Prostate gland (tissue), 2 donors: Measurements from ENCODE around the gene TRIM67. TPM values are rescaled to one million over a fixed set of nuclear protein-coding genes. Genes with fewer than 3 reads are reported as not detected.
"Not testable (repeated sequence)": the region's sequence is repeated elsewhere in the genome, so short reads cannot be mapped to it uniquely, and the experiment has no call there.

Experiments used
- DNase-seq: peaks from one replicate; pipeline ENCODE4 v3.0.0-alpha.2; 2019; ENCODE audit warnings: low spot score
- H3K27ac ChIP-seq, 2 donors: fragments of 200-600 bp; sonication (generic); 2 replicates each; pipeline ENCODE4 v1.5.1; 2017 to 2019
- H3K27me3 ChIP-seq: fragments of 200-600 bp; sonication (generic); replicated peaks from 2 replicates; pipeline ENCODE4 v1.5.1; 2019; ENCODE audit not compliant: insufficient read depth
- H3K36me3 ChIP-seq, 2 donors: fragments of 200-600 bp; sonication (generic); 1 replicate in 1 of 2; 2 replicates in 1 of 2; pipeline versions ENCODE4 v1.5.1 to v1.8.1; 2017 to 2019
- H3K4me1 ChIP-seq: fragments of 200-600 bp; sonication (generic); replicated peaks from 2 replicates; pipeline ENCODE4 v1.5.1; 2019
- H3K4me3 ChIP-seq, 2 donors: fragments of 200-600 bp; sonication (generic); 2 replicates each; pipeline ENCODE4 v1.5.1; 2017 to 2019
- H3K9me3 ChIP-seq: fragments of 200-600 bp; sonication (generic); 2 replicates; pipeline ENCODE4 v1.5.1; 2017
- CTCF ChIP-seq, 4 experiments: fragments of 200-600 bp in 2 of 4; fragments of 450-650 bp in 2 of 4; sonication (generic) in 2 of 4; IDR thresholded peaks; 1 replicate in 3 of 4; 2 replicates in 1 of 4; pipeline ENCODE4 v1.5.1; 2016 to 2019; ENCODE audit warnings: antibody characterized with exemption in 4 of 4, mild to moderate bottlenecking in 2 of 4, moderate library complexity in 2 of 4
- POLR2A ChIP-seq: fragments of 450-650 bp; IDR thresholded peaks from one replicate; pipeline ENCODE4 v1.6.1; 2016; ENCODE audit warnings: antibody characterized with exemption, mild to moderate bottlenecking
- POLR2AphosphoS5 ChIP-seq: sonication (generic); formaldehyde crosslinking; IDR thresholded peaks from one replicate; pipeline ENCODE4 v1.6.1; 2017; ENCODE audit warnings: antibody characterized with exemption
- WGBS: methylation state at CpG from one replicate; pipeline ENCODE4 v1.1.5; 2018; 5-methylcytosine and 5-hydroxymethylcytosine counted together
- intact Hi-C: fragments of 100-400 bp; cut with DNase I; formaldehyde crosslinking; loops from one replicate; pipeline ENCODE4 v1.14.2; 2022
- total RNA-seq, 2 donors: library from RNA; depleted of rRNA; stranded (reverse); fragments of >200 nt; gene quantifications; one replicate each; pipeline ENCODE4 v1.1.0, GENCODE V29; 2016

Gene TRIM67
- total RNA-seq, 2 donors from 2014 or later: 0.28 TPM; not detected in 1

DNA sequence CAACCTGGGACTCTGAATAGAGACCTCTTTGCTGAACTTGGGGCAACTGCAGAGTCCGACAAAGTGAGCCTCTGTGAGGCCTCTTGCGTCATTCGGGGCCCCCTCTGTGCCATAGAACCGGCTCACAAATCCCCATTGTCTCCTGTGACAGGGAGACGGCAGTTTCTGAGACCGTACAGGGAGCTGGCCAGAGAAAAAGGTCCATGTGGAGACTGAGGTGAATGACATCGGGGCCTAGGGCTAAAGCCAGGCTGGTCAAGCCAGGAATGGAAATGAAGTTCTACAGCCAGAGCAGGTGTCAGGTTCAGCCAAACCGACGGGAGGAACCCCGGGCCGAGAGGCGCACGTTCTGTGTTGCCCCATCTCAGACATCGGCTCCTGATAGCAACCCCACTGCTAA is 37.1 kb upstream of the TRIM67 start:
- no peak for TF ChIP-seq POLR2A
- no peak for TF ChIP-seq POLR2AphosphoS5
- TF ChIP-seq CTCF (IDR thresholded peaks at IDR 0.05): no peak
- no peaks in the 10 kb centered on the region for H3K36me3 ChIP-seq
- WGBS: 86% methylated on average over 14 of the region's 14 CpGs
- no peak overlapping the region for H3K27ac ChIP-seq
- H3K4me1 ChIP-seq: no peaks in the 10 kb centered on the region
- no peak for DNase-seq
- H3K4me3 ChIP-seq: no peak overlapping the region
- intact Hi-C loops: no loop called here
- no peaks in the 10 kb centered on the region for H3K9me3 ChIP-seq
- H3K27me3 ChIP-seq: no peaks in the 10 kb centered on the region

GRCh38 chr1:231125972-231126580 is 35.8 kb upstream of the TRIM67 start:
- no peaks in the 10 kb centered on the region for H3K27me3 ChIP-seq
- intact Hi-C loops: no loop called here
- H3K36me3 ChIP-seq: no peaks in the 10 kb centered on the region
- no peaks in the 10 kb centered on the region for H3K4me1 ChIP-seq
- DNase-seq: no peak
- no peak overlapping the region for H3K4me3 ChIP-seq
- TF ChIP-seq POLR2AphosphoS5 (no peak), POLR2A (no peak), CTCF (IDR thresholded peaks at IDR 0.05) (no peak)
- WGBS: 72% methylated on average over 9 of the region's 9 CpGs
- no peak overlapping the region for H3K27ac ChIP-seq
- no peaks in the 10 kb centered on the region for H3K9me3 ChIP-seq

GRCh38 chr1:231127106-231127505 is 34.8 kb upstream of the TRIM67 start:
- H3K4me3 ChIP-seq, H3K27me3 ChIP-seq, H3K27ac ChIP-seq, intact Hi-C loops, DNase-seq, H3K36me3 ChIP-seq, H3K9me3 ChIP-seq, H3K4me1 ChIP-seq: not testable (repeated sequence)
- 95% methylated on average over 6 of the region's 6 CpGs for WGBS

DNA sequence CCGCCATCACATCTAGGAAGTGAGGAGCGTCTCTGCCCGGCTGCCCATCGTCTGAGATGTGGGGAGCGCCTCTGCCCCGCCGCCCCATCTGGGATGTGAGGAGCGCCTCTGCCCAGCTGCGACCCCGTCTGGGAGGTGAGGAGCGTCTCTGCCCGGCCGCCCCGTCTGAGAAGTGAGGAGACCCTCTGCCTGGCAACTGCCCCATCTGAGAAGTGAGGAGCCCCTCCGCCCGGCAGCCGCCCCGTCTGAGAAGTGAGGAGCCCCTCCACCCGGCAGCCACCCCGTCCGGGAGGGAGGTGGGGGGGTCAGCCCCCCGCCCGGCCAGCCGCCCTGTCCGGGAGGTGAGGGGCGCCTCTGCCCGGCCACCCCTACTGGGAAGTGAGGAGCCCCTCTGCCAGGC is 33.4 kb upstream of the TRIM67 start:
- DNase-seq, H3K27me3 ChIP-seq, H3K9me3 ChIP-seq, H3K4me3 ChIP-seq, H3K4me1 ChIP-seq, H3K27ac ChIP-seq, intact Hi-C loops, H3K36me3 ChIP-seq: not testable (repeated sequence)
- WGBS: 80% methylated on average over 1 of the region's 27 CpGs

GRCh38 chr1:231130544-231130943 is 31.3 kb upstream of the TRIM67 start:
- TF ChIP-seq POLR2AphosphoS5 (no peak), POLR2A (no peak), CTCF (IDR thresholded peaks at IDR 0.05) (no peak)
- H3K36me3 ChIP-seq: no peaks in the 10 kb centered on the region
- H3K4me1 ChIP-seq: no peaks in the 10 kb centered on the region
- 68% methylated on average over 4 of the region's 4 CpGs for WGBS
- no peaks in the 10 kb centered on the region for H3K27me3 ChIP-seq
- DNase-seq: no peak
- intact Hi-C loops: no loop called here
- H3K27ac ChIP-seq: no peak overlapping the region
- no peak overlapping the region for H3K4me3 ChIP-seq
- H3K9me3 ChIP-seq: no peaks in the 10 kb centered on the region

DNA sequence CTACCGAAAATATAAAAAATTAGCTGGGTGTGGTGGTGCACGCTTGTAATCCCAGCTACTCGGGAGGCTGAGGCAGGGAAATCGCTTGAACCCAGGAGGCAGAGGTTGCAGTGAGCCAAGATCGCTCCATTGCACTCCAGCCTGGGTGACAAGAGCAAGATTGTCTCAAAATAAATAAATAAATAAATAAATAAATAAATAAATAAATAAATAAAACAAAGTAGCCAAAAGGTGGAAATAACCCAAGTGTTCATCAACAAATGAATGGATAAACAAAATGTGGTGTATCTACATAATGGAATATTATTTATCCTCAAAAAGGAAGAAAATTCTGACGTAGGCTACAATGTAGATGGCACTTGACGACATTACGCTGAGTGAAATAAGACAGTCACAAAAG is 29.3 kb upstream of the TRIM67 start:
- H3K27me3 ChIP-seq, H3K4me3 ChIP-seq, DNase-seq, H3K9me3 ChIP-seq, H3K36me3 ChIP-seq, H3K27ac ChIP-seq, intact Hi-C loops, H3K4me1 ChIP-seq: not testable (repeated sequence)
- 97% methylated on average over 8 of the region's 8 CpGs for WGBS
